Measurements from ENCODE around the gene PSMD9. TPM values are rescaled to one million over a fixed set of nuclear protein-coding genes. Genes with fewer than 3 reads are reported as not detected.

The PSMD9 gene
- total RNA-seq, 4 donors from 2014 or later: 54.8 to 79.5 (median 70.7) TPM

DNA sequence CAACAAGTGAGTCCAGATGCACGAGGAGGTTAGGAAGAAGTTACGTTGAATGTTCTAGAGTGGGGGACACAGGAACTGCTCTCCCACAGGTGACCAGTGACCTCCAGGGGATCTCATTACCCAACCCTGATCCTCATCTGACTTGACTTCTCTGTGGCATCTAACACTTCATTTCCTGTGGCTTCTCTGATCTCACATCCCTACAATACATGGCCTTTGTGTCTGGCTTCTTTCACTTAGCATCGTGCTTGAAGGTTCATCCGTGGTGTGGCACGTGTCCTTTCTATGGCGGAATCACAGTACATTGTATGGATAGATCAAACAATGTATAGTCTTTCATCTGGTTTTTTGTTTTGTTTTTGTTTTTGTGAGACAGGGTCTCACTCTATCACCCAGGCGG lies 49.1 kb downstream of the PSMD9 start:
- Histone ChIP-seq H3K27ac (no peak overlapping the region), H3K4me1 (no peaks in the 10 kb centered on the region), H3K27me3 (no peaks in the 10 kb centered on the region), H3K9me3 (peaks cover 0 to 6% (median 0%) of the 10 kb centered on the region in 3 donors), H3K36me3 (peaks cover 0 to 10% of the 10 kb centered on the region in 2 donors), H3K4me3 (no peak overlapping the region)
- TF ChIP-seq, protein P1, sequence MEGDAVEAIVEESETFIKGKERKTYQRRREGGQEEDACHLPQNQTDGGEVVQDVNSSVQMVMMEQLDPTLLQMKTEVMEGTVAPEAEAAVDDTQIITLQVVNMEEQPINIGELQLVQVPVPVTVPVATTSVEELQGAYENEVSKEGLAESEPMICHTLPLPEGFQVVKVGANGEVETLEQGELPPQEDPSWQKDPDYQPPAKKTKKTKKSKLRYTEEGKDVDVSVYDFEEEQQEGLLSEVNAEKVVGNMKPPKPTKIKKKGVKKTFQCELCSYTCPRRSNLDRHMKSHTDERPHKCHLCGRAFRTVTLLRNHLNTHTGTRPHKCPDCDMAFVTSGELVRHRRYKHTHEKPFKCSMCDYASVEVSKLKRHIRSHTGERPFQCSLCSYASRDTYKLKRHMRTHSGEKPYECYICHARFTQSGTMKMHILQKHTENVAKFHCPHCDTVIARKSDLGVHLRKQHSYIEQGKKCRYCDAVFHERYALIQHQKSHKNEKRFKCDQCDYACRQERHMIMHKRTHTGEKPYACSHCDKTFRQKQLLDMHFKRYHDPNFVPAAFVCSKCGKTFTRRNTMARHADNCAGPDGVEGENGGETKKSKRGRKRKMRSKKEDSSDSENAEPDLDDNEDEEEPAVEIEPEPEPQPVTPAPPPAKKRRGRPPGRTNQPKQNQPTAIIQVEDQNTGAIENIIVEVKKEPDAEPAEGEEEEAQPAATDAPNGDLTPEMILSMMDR (IDR thresholded peaks at IDR 0.05): no peak
- no peak for TF ChIP-seq POLR2A (IDR thresholded peaks at IDR 0.05)
- no peak for TF ChIP-seq EP300 (IDR thresholded peaks at IDR 0.05)
- TF ChIP-seq POLR2AphosphoS5 (IDR thresholded peaks at IDR 0.05): no peak
- 98% methylated on average over 5 to 7 of the region's 7 CpGs for WGBS, 2 donors (ENCODE audit: low coverage in 1 of 2)
- ATAC-seq: no peak

DNA sequence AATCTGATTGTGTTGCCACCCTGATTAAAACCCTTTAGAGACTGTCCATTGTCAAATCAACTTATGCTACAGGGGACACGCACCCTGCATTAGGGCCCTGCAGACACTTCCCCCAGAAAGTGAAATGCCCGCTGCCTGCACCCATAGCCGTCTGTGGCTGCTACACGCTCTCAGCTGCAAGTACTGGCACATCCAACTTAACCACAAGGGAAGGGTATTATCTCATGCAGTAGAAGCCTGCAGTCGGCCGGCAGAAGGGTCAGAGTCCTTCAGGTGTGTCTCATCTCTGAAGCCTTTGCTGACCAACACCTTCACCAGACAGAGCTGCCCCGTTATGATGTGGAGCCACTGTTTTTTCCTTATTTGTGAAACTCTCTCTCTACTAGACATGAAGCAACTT lies 50.6 kb downstream of the PSMD9 start:
- H3K36me3 ChIP-seq: peaks cover 0 to 11% of the 10 kb centered on the region in 2 donors
- no peak overlapping the region for H3K27ac ChIP-seq
- peaks cover 0 to 6% (median 0%) of the 10 kb centered on the region in 3 donors for H3K9me3 ChIP-seq
- 51 to 83% methylated on average over 1 to 4 of the region's 7 CpGs for WGBS, 2 donors (ENCODE audit: low coverage in 1 of 2)
- no peak for TF ChIP-seq POLR2A (IDR thresholded peaks at IDR 0.05)
- TF ChIP-seq, protein P1 (IDR thresholded peaks at IDR 0.05): no peak
- TF ChIP-seq POLR2AphosphoS5 (IDR thresholded peaks at IDR 0.05): no peak
- no peak for TF ChIP-seq EP300 (IDR thresholded peaks at IDR 0.05)
- no peaks in the 10 kb centered on the region for H3K27me3 ChIP-seq
- H3K4me1 ChIP-seq: no peaks in the 10 kb centered on the region
- no peak overlapping the region for H3K4me3 ChIP-seq
- ATAC-seq: no peak

DNA sequence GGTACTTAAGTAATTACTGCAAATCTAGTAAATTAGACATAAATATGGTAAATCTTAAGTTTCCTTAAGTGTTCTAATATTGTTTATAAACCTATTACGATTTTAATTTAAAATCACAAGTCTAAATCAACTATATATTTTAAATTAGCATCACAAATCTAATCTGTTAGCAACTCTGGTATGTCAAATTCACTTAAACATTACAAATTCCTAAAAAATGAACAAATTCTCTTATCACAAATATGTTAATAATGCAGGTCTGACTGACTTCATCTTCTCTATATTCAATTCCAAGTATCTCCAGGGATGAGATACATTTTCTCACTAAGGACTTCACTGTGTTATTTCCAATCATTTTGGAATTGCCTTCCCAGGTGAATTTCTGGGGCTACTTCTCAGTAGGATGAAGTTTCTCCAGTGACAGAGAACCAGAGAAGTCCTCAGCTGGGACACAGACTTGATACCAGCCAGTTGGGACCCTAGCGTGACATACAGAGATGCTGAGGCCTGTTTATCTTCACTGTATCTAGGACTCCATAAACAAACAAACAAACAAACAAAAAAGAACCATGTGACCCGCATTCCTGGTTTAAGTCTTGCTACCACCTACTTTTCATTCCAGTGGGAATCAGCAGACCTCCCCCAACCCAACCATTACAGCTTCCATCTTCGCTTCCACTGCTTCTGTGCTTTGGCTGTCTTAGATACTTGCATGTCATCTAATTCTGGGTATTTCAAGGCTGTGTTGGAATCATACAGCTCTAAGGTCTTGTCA lies 51.6 kb downstream of the PSMD9 start:
- Histone ChIP-seq H3K27ac (no peak overlapping the region), H3K4me3 (no peak overlapping the region), H3K27me3 (no peaks in the 10 kb centered on the region), H3K36me3 (peaks cover 0 to 11% of the 10 kb centered on the region in 2 donors), H3K9me3 (peaks cover 0 to 6% (median 0%) of the 10 kb centered on the region in 3 donors), H3K4me1 (no peaks in the 10 kb centered on the region)
- 80% methylated on average over 3 to 4 of the region's 4 CpGs for WGBS, 2 donors (ENCODE audit: low coverage in 1 of 2)
- TF ChIP-seq POLR2A (IDR thresholded peaks at IDR 0.05) (no peak), EP300 (IDR thresholded peaks at IDR 0.05) (no peak), POLR2AphosphoS5 (IDR thresholded peaks at IDR 0.05) (no peak)
- TF ChIP-seq, protein P1 (IDR thresholded peaks at IDR 0.05): no peak
- ATAC-seq: no peak

DNA sequence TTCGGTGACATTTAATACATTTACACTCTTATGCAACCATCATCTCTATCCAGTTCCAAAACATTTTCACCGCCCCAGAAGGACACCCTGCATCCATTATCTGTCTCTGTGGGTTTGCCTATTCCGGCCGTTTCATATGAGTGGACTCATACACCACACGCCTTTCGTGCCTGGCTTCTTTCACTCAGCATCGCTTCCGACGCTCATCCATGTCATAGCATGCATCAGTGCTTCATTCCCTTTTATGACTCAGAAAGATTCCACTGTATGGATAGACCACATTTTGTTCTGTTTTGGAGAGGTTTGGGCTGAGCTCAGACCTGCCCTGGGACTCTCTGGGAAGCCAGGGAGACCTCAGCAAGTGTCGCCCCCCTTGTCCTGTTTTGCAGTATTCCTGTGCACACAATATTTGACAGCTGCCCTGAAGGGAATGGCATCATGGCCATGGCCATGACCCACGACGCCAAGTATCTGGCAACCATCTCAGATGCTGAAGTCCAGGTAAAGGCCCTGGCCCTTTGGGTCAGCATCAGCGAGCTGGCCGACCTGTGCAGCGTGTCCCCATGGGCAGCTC lies 53.6 kb downstream of the PSMD9 start:
- Histone ChIP-seq H3K4me3 (no peak overlapping the region), H3K27me3 (no peaks in the 10 kb centered on the region), H3K9me3 (peaks cover 0 to 2% (median 0%) of the 10 kb centered on the region in 3 donors), H3K36me3 (peaks cover 0 to 7% of the 10 kb centered on the region in 2 donors), H3K27ac (no peak overlapping the region), H3K4me1 (no peaks in the 10 kb centered on the region)
- WGBS, 2 donors (ENCODE audit: low coverage in 1 of 2): 81 to 95% methylated on average over 5 to 12 of the region's 15 CpGs
- TF ChIP-seq POLR2A (IDR thresholded peaks at IDR 0.05) (no peak), EP300 (IDR thresholded peaks at IDR 0.05) (no peak), POLR2AphosphoS5 (IDR thresholded peaks at IDR 0.05) (no peak)
- TF ChIP-seq, protein P1 (IDR thresholded peaks at IDR 0.05): no peak
- no peak for ATAC-seq

DNA sequence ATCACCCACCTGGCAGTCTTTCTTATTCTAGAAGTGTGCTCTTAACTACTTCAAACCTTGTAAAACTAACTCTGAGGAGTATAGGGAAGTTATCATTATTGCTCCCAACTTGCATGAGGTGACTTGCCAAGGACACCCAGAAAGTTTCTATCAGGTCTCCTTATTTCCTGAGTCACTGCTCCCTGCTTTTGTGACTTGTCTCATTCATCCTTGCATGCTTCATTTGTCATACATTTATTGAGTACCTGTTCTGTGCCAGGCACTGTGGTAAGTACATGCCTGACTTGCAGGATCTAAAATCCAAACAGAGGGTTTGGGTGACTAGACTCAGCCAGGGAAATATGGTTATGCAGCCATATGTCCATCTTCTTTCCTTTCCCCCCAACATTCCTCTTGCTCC lies 55.3 kb downstream of the PSMD9 start:
- no peak for TF ChIP-seq POLR2AphosphoS5 (IDR thresholded peaks at IDR 0.05)
- TF ChIP-seq, protein P1 (IDR thresholded peaks at IDR 0.05): no peak
- no peak for TF ChIP-seq EP300 (IDR thresholded peaks at IDR 0.05)
- TF ChIP-seq POLR2A (IDR thresholded peaks at IDR 0.05): no peak

More for the DNA sequence above, 55.3 kb downstream of the PSMD9 start:
- H3K27ac ChIP-seq: no peak overlapping the region
- no peaks in the 10 kb centered on the region for H3K4me1 ChIP-seq
- peaks cover 0 to 5% of the 10 kb centered on the region in 2 donors for H3K36me3 ChIP-seq
- H3K9me3 ChIP-seq: no peaks in the 10 kb centered on the region
- H3K27me3 ChIP-seq: no peaks in the 10 kb centered on the region
- no peak overlapping the region for H3K4me3 ChIP-seq
- no peak for ATAC-seq

Measured in gastroesophageal sphincter (tissue), 4 donors.